Uterus (tissue), 2 donors: Measurements from ENCODE around the gene IGFN1.

ENCODE experiments used
- CTCF ChIP-seq, 4 experiments: fragments of 200-600 bp in 2 of 4; fragments of 450-650 bp in 2 of 4; sonication (generic) in 2 of 4; IDR thresholded peaks; one replicate each; pipeline ENCODE4 v1.5.1; 2016 to 2019; ENCODE audit warnings: antibody characterized with exemption in 4 of 4, mild to moderate bottlenecking in 2 of 4, moderate library complexity in 1 of 4
- POLR2A ChIP-seq, 2 donors: fragments of 450-650 bp; IDR thresholded peaks; one replicate each; pipeline ENCODE4 v1.6.1; 2016; ENCODE audit warnings: antibody characterized with exemption in 2 of 2, mild to moderate bottlenecking in 1 of 2, moderate library complexity in 1 of 2

- TF ChIP-seq POLR2A (IDR thresholded peaks at IDR 0.05) (no peak), CTCF (IDR thresholded peaks at IDR 0.05) (no peak)
Measured at GRCh38 chr1:201260648-201261311, 70.2 kb downstream of the IGFN1 start.
